ENCODE data around the gene PRKCE.

PRKCE gene

DNA sequence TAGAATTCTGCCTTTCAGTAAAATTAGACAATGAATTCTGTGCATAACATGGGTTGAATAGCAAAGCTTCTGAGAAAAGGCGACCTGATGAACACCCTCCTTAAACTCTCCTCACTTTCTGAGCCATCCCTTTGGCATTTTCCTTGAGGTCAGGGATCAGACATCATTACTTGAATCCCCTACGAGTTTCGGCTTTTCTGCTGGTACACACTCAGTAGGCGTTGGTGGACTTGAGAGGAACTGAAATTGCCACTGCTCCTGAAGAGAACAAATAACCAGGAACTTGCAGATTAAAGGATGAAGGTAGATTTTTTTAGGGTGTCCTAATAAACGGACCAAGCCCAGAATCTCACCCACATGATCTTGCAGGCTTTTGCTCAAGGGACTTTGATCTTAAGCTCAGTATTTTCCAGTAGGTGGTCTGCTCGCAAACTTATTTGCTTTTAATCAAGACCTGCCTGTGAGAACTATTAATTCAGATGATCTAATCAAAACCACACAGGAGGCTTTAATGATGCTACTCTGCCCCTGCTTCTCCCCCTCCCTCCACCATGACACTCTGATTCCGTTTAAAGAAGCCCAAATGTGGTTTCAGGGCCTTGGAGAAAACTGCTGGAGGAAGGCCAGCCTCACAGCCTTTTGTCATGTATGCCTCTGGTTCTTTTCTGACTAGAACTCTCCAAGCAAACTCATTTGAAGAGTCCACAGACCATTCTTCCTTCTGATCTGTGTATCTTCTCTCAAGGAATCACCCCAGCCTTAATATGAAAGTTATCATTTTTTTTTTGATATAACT lies 124.9 kb downstream of the PRKCE start:
- DNase-seq (ENCODE audit: low read depth in 2 of 3, low spot score in 2 of 3), result no peak

DNA sequence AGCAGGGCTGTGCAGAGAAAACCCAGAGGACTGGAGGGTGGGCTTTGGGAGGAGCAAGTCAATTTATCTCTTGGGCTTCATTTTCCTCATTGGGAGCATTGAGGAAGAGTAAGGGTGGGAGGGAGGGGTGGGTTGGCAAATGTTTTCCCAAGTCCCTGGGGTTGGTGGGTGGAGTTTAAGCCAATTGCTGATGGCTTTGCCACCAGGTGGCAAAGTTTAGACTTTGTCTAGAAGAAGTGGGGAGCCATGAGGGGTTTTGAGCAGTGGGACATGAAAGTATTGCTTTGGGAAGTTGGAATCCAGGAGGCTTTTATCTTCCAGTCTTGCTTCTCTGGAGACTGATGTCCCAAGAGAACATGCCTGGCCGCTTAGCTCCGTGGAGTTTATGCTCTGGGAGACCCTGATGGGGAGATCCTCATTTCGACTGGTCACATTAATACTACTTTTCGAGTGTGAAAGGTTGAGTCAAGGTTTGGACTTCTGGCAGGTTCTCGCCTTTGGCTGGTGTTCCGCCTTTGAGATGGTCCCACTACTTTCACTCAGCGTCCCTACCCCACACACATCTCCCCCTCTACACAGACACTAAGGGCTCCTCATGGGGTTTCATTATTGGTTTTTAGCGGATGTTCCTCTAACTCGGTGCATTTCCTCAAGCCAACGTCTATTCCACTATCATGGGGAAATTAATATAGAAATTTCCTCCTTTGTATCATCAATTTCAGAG lies 126.7 kb downstream of the PRKCE start:
- no peak for DNase-seq (ENCODE audit: low read depth in 2 of 3, low spot score in 2 of 3)

DNA sequence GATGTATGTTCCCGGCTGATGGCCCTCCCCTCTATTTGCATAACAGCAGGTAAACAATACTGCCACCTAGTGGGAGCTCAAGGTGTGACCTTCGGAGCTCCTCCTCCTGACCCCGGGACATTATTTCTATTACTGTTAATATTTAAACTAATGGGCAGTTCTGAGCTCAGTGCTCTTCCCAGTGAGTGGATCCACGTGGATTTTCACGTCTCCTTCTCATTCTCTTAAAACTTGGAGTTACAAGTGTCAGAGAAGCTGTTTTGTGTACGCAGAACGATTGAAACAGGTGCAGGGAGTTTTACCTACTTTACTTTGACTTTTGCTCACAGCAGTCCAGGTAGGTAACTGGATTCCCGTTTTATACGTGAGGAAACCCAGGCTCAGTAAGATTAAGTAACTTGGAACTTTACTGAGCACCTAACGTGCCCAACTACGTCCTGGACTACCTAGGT lies 127.3 kb downstream of the PRKCE start:
- peak; percentile 2 to 38 (median 17) for DNase-seq (ENCODE audit: low read depth in 2 of 3, low spot score in 2 of 3)

DNA sequence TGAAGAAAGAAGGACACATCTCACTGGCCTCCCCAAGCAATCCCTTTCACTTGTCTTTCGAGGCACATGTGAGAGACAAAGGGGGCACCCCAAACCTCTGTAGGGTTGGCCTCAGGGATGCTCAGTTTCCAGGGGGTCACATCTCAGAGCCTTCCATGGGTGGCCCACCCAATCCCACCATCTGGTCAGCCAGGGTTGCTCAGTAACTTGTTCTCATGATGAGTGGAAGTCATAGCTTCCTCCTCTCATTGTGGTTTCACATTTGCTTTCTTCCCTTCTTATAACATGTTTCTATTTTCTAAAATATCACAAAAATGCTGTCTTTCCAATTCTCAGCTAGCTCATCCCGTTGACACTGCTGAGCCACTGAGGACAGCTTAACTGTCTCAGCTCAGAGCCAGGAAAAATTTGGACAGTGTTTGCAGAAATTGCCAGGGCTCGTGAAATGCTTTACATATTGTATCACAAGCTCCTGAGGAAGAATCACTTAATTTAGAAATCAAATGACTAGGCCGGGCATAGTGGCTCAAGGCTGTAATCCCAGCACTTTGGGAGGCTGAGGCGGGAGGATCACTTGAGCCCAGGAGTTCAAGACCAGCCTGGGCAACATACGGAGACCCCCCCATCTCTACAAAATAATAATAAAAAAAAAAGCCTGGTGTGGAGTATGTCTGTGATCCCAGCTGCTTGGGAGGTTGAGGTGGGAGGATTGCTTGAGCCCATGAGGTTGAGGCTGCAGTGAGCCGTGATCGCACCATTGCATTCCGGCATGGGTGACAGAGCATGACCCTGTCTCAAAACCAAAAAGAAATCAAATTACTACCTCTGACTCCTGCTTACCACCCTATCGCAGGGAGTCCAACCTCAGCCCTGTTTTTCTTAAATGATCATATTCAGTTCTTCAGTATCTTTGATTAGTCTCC lies 129.3 kb downstream of the PRKCE start:
- DNase-seq (ENCODE audit: low read depth in 2 of 3, low spot score in 2 of 3), result no peak

- no peak for DNase-seq (ENCODE audit: low read depth in 2 of 3, low spot score in 2 of 3)
Measured at GRCh38 chr2:45781464-45781811, 130.0 kb downstream of the PRKCE start.

DNA sequence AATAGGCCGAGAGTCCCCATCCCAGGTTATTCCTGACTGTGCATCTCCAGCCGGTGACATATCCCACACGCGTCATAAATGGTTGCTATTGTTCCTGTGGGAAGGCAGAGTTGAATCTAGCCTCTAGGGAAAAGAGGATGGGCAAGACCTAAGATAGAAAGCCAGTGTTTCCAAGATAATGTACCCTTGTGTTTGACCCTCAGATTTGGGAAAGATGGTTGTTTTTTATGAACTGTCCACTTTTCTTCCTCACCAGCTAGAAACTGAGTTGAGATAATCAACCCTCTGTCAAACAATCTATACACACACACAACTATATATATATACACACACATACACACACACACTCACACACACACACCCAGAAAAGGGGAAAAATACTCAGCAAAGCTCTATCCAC lies 131.0 kb downstream of the PRKCE start:
- no peak for DNase-seq (ENCODE audit: low read depth in 2 of 3, low spot score in 2 of 3)

DNA sequence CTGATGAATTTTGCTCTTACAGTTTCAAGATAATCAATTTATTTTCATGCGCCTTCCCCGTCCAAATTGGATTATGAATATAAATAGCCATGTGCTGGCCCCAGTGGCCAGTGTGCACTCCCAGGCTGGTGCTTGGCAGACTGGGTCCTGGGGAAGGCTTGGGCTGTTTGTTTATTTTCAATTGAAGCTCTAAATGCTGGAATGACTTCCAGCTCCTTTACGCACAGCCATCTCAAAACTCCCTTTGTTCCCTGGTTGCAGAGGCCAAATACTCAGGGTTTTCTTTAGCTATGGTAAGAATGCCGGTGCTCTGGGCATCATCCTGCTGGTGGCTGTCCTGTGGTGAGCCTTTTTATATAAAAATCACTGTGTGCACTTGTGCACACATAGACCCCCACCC lies 131.5 kb downstream of the PRKCE start:
- DNase-seq (ENCODE audit: low read depth in 2 of 3, low spot score in 2 of 3), result no peak

DNA sequence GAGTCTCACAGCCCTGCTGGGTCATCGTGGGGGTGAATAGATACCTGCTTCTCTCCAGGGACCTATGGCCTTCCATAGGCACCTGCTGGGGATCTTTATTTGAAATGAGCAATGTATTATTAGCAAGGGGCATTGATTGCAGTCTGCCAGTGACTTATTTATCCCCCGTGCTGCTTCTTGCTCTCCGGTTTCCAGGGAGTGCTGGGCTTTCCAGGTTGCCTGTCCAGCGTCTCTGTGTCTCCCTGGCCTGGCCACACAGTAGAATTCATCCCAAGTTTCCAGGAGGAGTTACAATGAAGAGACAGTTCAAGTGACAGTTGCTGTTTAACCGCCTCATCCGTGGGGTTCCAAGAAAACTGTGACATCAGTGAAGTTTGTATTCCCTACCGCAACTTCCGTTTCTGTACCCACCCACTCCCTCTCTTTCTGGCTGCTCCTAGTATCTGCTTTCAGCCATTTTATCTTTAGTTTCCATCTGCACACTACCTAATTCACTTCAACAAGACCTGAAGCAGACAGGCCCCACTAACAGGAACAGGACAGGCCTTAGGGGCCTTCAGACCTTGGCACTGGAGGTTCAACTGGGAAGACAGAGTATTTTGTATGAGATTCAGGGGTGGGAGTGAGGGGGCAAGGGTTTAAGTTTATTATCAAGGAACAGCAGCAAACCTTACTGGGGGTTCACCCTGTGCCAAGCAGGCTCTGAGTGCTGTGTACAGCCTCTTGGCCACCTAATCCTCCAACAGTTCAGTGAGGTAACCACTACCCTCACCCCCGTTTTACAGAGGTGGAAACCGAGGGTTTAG lies 134.8 kb downstream of the PRKCE start:
- no peak for DNase-seq (ENCODE audit: low read depth in 2 of 3, low spot score in 2 of 3)

GRCh38 chr2:45786836-45787357 lies 135.4 kb downstream of the PRKCE start:
- no peak for DNase-seq (ENCODE audit: low read depth in 2 of 3, low spot score in 2 of 3)

- no peak for DNase-seq (ENCODE audit: low read depth in 2 of 3, low spot score in 2 of 3)
Measured at GRCh38 chr2:45788401-45788800, 136.9 kb downstream of the PRKCE start.

DNA sequence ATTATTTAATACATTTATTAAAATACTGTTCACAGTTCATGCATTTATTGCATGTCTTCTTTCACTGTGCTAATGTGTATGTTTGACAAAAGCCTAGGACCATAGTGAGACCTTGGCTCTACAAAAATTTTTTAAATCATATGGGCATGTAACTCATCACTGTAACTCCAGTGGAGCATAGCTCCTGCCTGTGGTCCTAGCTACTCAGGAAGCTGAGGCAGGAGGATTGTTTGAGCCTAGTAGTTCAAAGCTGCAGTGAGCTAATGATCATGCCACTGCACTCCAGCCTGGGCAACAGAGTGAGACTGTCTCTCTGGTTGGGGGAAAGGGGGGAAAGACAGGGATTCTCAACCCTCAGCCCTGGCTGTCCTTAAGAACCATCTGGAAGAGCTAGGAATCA lies 137.8 kb downstream of the PRKCE start:
- DNase-seq (ENCODE audit: low read depth in 2 of 3, low spot score in 2 of 3), result no peak

DNA sequence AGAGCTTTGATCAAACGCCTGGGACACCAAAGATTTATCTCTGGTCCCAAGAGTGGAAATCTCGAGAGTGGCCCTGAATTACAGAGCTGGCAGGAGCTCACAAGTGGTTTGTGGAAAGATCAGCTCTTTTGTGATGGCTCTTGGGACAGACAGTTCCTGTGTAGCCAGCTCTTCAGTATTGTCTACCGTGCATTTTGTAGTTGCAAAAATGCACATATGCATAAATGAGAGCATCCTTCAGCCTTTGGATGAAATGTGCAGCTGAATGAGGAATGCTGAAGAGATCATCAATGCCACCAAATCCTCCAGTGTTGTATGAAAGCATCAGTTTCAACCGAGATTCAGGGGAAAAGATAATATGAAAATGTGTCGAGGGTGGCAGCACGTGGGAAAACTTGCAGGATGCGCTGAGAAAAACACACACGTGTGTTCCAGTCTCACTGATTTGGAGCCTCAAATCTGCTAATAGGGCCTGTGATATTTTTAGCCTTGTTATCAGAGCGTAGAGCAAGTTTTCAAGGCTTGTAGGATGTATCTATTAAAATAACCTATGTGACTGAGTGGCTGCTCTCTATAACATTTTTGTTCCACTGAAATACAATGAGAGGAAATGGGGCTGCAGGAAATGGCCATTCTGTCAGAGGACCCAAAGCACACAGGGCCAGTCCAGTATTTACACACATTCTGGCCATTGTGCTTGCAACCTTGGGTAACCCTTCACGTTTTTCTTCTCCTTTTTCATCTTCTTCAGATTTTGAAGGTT lies 138.7 kb downstream of the PRKCE start:
- no peak for DNase-seq (ENCODE audit: low read depth in 2 of 3, low spot score in 2 of 3)

GRCh38 chr2:45793305-45793962 lies 142.0 kb downstream of the PRKCE start:
- no peak for DNase-seq (ENCODE audit: low read depth in 2 of 3, low spot score in 2 of 3)

GRCh38 chr2:45794134-45794617 lies 142.7 kb downstream of the PRKCE start:
- DNase-seq (ENCODE audit: low read depth in 2 of 3, low spot score in 2 of 3), result no peak

DNA sequence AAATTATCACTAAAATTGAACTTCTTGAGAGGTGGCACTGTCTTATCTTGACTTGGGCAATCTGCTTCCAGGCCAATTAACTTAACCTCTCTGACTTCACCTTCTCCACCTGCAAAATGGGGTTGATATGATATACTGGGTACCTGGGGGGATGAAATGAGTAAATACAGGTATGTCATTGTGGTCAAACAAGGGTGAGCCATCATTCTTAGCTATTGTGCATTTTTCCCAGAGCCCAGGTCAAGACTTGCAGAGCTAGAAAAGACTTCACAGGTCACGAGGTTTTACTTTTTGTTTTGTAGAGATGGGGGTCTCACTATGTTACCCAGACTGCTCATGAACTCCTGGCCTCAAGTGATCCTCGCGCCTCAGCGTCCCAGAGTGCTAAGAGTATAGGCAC lies 145.0 kb downstream of the PRKCE start:
- no peak for DNase-seq (ENCODE audit: low read depth in 2 of 3, low spot score in 2 of 3)

GRCh38 chr2:45797451-45798230 lies 146.2 kb downstream of the PRKCE start:
- no peak for DNase-seq (ENCODE audit: low read depth in 2 of 3, low spot score in 2 of 3)

GRCh38 chr2:45799679-45800381 lies 148.4 kb downstream of the PRKCE start:
- no peak for DNase-seq (ENCODE audit: low read depth in 2 of 3, low spot score in 2 of 3)
